K562 treated with DMSO at 1 percent for 48 hours (cell line): ENCODE data around the gene AGBL5. TPM values are rescaled to one million over a fixed set of nuclear protein-coding genes. Genes with fewer than 3 reads are reported as not detected.

Experiments used
- total RNA-seq: library from RNA; unstranded; fragments of 300-600 nt; gene quantifications from 2 replicates; pipeline ENCODE4 v1.2.3, GENCODE V29; 2022; ENCODE audit warnings: low replicate concordance; ENCODE audit errors: extremely low read depth

The AGBL5 gene
- not detected in 2 replicates for total RNA-seq

GRCh38 chr2:27050996-27051901 lies at the start of gene AGBL5:
AGBL5 (plus strand) TSS chr2:27051668; CDS start chr2:27052959, 1,291 bp downstream.

GRCh38 chr2:27032495-27033252 lies 18.8 kb upstream of the AGBL5 start, which contains the start of gene TMEM214:
TMEM214 (plus strand) TSS chr2:27032965; CDS start chr2:27033016, 51 bp downstream.

GRCh38 chr2:27071277-27071989 lies 20.0 kb downstream of the AGBL5 start, which contains the start of gene OST4:
OST4 (minus strand) TSS chr2:27071654.

GRCh38 chr2:27078267-27079194 lies 27.1 kb downstream of the AGBL5 start, which contains the start of gene EMILIN1:
EMILIN1 (plus strand) TSS chr2:27078615; CDS start chr2:27079066, 451 bp downstream.

GRCh38 chr2:27086724-27087593 lies 35.5 kb downstream of the AGBL5 start, which contains the start of gene KHK:
KHK (plus strand) TSS chr2:27086772; CDS start chr2:27087260, 488 bp downstream.

GRCh38 chr2:27118525-27119329 lies 67.3 kb downstream of the AGBL5 start, which contains the start of gene CGREF1:
CGREF1 (minus strand) TSS chr2:27119128; CDS start chr2:27104366, 14,762 bp downstream.

Other genes with a start within 250 kb of the AGBL5 start
- not detected in 2 replicates for gene DPYSL5, start 203.5 kb upstream of the AGBL5 start, total RNA-seq
- not detected in 2 replicates for gene MAPRE3, start 81.0 kb upstream of the AGBL5 start, total RNA-seq
- gene TMEM214, start 18.7 kb upstream of the AGBL5 start, total RNA-seq = not detected in 2 replicates
- not detected in 2 replicates for gene OST4, start 20.0 kb downstream of the AGBL5 start, total RNA-seq
- gene EMILIN1, start 26.9 kb downstream of the AGBL5 start, total RNA-seq = not detected in 2 replicates
- not detected in 2 replicates for gene KHK, start 35.1 kb downstream of the AGBL5 start, total RNA-seq
- gene CGREF1, start 67.5 kb downstream of the AGBL5 start, total RNA-seq = not detected in 2 replicates
- gene ABHD1, start 72.1 kb downstream of the AGBL5 start, total RNA-seq = not detected in 2 replicates
- gene PREB, start 83.0 kb downstream of the AGBL5 start, total RNA-seq = not detected in 2 replicates
- gene PRR30, start 87.7 kb downstream of the AGBL5 start, total RNA-seq = not detected in 2 replicates
- gene TCF23, start 97.3 kb downstream of the AGBL5 start, total RNA-seq = not detected in 2 replicates
- not detected in 2 replicates for gene ATRAID, start 160.4 kb downstream of the AGBL5 start, total RNA-seq
- gene SLC5A6, start 160.6 kb downstream of the AGBL5 start, total RNA-seq = not detected in 2 replicates
- not detected in 2 replicates for gene CAD, start 165.7 kb downstream of the AGBL5 start, total RNA-seq
- not detected in 2 replicates for gene SLC30A3, start 211.4 kb downstream of the AGBL5 start, total RNA-seq
- gene DNAJC5G, start 223.8 kb downstream of the AGBL5 start, total RNA-seq = not detected in 2 replicates
- not detected in 2 replicates for gene TRIM54, start 230.8 kb downstream of the AGBL5 start, total RNA-seq